Measurements from ENCODE around the gene ENOPH1. TPM values are rescaled to one million over a fixed set of nuclear protein-coding genes. Genes with fewer than 3 reads are reported as not detected.

The ENOPH1 gene
- total RNA-seq, 1 donor from 2014 or later = 47.8 TPM

DNA sequence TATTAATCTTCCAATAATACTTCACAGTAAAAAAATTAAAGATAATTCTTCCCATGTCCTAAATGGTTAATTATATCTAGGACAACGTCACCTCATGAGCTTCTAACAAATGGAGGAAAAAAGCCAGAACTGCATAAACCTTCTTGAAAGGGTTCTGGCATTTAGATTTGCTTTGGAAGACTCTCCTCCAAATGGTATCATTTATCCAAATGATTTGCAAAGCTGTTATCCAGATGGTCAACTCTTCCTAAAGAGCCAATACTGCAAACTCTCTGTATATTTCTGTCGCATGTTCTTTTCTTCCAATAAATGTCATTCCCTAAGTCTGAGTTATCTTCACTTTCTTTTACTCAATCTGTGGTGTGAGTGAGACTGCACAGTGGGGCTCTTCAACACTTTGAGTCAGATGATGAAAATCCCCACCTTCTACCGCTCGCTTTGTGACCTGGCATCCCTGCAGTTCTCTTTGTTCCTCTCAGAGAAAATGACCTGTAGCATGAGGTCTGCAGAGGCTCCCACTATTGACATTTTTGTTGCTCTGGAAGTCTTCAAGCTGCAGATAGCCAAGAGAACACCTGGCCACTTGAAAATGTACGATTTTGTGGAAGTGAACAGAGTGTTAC is 78.5 kb downstream of the ENOPH1 start:
- no peak for DNase-seq (ENCODE audit: low read depth, low spot score)

DNA sequence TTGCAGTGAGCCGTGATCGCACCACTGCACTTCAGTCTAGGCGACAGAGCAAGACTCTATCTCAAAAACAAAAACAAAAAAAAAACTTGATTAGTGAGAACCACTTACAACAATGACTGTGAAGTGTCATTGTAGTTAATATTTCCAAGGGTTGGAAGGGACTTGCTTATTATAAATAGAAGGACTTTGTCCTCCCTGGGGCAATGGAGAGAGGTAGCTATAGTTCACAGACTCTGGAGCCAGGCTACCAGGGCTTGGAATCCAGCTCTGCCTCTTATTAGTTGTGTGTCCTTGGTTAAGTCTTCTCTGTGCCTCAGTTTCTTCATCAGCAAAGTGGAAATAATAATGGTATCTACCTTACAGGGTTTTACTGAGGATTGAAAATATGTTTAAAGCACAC is 79.8 kb downstream of the ENOPH1 start:
- no peak for DNase-seq (ENCODE audit: low read depth, low spot score)

Other genes starting within 250 kb of the ENOPH1 start
- 44.1 and 52.4 TPM in 2 replicates for gene HNRNPD, start 56.6 kb upstream of the ENOPH1 start, total RNA-seq
- 166 and 217 TPM in 2 replicates for gene HNRNPDL, start 128 bp upstream of the ENOPH1 start, total RNA-seq
- 4.4 and 6.9 TPM in 2 replicates for gene TMEM150C, start 131.4 kb downstream of the ENOPH1 start, total RNA-seq